K562 (cell line): Measurements from ENCODE around the gene MAPK1IP1L. TPM values are rescaled to one million over a fixed set of nuclear protein-coding genes. Genes with fewer than 3 reads are reported as not detected.

Experiments
- ATAC-seq: fragments of 200-7000 bp; cut with Tn5 transposase; 3 replicates; pipeline ENCODE4 v1.9.1; 2020; ENCODE audit warnings: moderate library complexity
- BruUV-seq: library from RNA; stranded (reverse); fragments of 400-500 nt; replicated peaks from 2 replicates; lab custom pipeline; 2021; lab: Mats Ljungman, UMichigan
- CTCF ChIA-PET: fragments of 300-600 bp; formaldehyde crosslinking; extraction: SDS; loops from one replicate; lab custom pipeline; 2021; ENCODE audit warnings: low intra/inter-chr PET ratio; lab: Yijun Ruan, JAX
- POLR2A ChIA-PET: fragments of 300-600, 350-650 bp; sonication (Branson Sonifier 250); formaldehyde crosslinking; extraction: SDS; loops from one replicate; lab custom pipeline; 2021; ENCODE audit warnings: antibody characterized with exemption, inconsistent platforms; lab: Yijun Ruan, JAX
- DNase-seq, 4 experiments: peaks; one replicate each; pipeline versions ENCODE4 v3.0.0 to v3.0.0-alpha.2; 2011 to 2018; ENCODE audit warnings: low spot score in 3 of 4, mixed read lengths in 3 of 4; ENCODE audit errors: extremely low read depth in 1 of 4
- FAIRE-seq: peaks from 2 replicates; lab custom pipeline; 2011; peaks lifted over from hg19 to GRCh38; lab: Jason Lieb, UNC
- H2AFZ ChIP-seq: 2 replicates; pipeline ENCODE4 v1.6.0; 2011; ENCODE audit warnings: low read depth, low read length, control low read depth, inconsistent platforms
- H3K27ac ChIP-seq: fragments of 200-600 bp; 3 replicates; pipeline ENCODE4 v1.8.0; 2011; ENCODE audit warnings: low read depth, mild to moderate bottlenecking, control low read depth, inconsistent platforms, low read length, moderate library complexity, mixed read lengths; ENCODE audit errors: extremely low read depth
- H3K27me3 ChIP-seq, 2 experiments: fragments of 300-600 bp in 1 of 2; 2 replicates in 1 of 2; 3 replicates in 1 of 2; pipeline versions ENCODE4 v1.6.0 to v1.8.0; 2011; ENCODE audit warnings: inconsistent platforms in 2 of 2, low read length in 2 of 2, mild to moderate bottlenecking in 1 of 2, mixed read lengths in 1 of 2, moderate library complexity in 1 of 2; ENCODE audit not compliant: control insufficient read depth in 2 of 2, insufficient read depth in 2 of 2
- H3K36me3 ChIP-seq: fragments of 300-600 bp; 3 replicates; pipeline ENCODE4 v1.8.0; 2011; ENCODE audit warnings: mild to moderate bottlenecking, low read length, inconsistent platforms; ENCODE audit not compliant: control insufficient read depth, insufficient read depth
- H3K4me1 ChIP-seq, 2 experiments: fragments of 200-600 bp in 1 of 2; replicated peaks in 1 of 2; 2 replicates in 1 of 2; 3 replicates in 1 of 2; pipeline versions ENCODE4 v1.5.1 to v1.8.0; 2011; ENCODE audit warnings: inconsistent platforms in 2 of 2, low read length in 2 of 2, mild to moderate bottlenecking in 1 of 2, mixed read lengths in 1 of 2, moderate library complexity in 1 of 2; ENCODE audit not compliant: control insufficient read depth in 2 of 2, insufficient read depth in 2 of 2
- H3K4me2 ChIP-seq: 2 replicates; pipeline ENCODE4 v1.6.1; 2011; ENCODE audit warnings: low read length, control low read depth, inconsistent platforms, mixed read lengths; ENCODE audit not compliant: insufficient read depth
- H3K4me3 ChIP-seq: fragments of 200-600 bp; sonication (generic), shearing (Covaris generic); 2 replicates; pipeline ENCODE4 v1.5.1; 2016; ENCODE audit warnings: control low read depth, inconsistent platforms
- H3K79me2 ChIP-seq: fragments of 200-600 bp; 3 replicates; pipeline ENCODE4 v1.8.0; 2011; ENCODE audit warnings: low read length, inconsistent platforms; ENCODE audit not compliant: control insufficient read depth, insufficient read depth
- H3K9ac ChIP-seq, 2 experiments: 2 replicates each; pipeline versions ENCODE4 v1.6.0 to v1.6.1; 2011; ENCODE audit warnings: low read depth in 2 of 2, low read length in 2 of 2, control low read depth in 1 of 2, inconsistent platforms in 1 of 2, mild to moderate bottlenecking in 1 of 2, mixed read lengths in 1 of 2; ENCODE audit not compliant: insufficient read depth in 1 of 2
- H3K9me1 ChIP-seq: one replicate; pipeline ENCODE4 v1.6.0; 2011; ENCODE audit warnings: inconsistent platforms, mild to moderate bottlenecking, low read length, moderate library complexity; ENCODE audit not compliant: control insufficient read depth, insufficient read depth
- H3K9me3 ChIP-seq: replicated peaks from 2 replicates; pipeline ENCODE4 v1.5.1; 2011; ENCODE audit warnings: low read depth, low read length, inconsistent platforms; ENCODE audit not compliant: control insufficient read depth, insufficient read depth
- H4K20me1 ChIP-seq: replicated peaks from 2 replicates; pipeline ENCODE4 v1.6.1; 2011; ENCODE audit warnings: low read length, inconsistent platforms, mixed read lengths; ENCODE audit not compliant: control insufficient read depth, insufficient read depth
- HDGF ChIP-seq: fragments of 450-650 bp; IDR thresholded peaks from 2 replicates; pipeline ENCODE4 v1.6.1; 2016
- SAP30 ChIP-seq: fragments of 200-600 bp; sonication (generic); IDR thresholded peaks from 2 replicates; pipeline ENCODE4 v1.6.1; 2012; ENCODE audit warnings: borderline replicate concordance, low read depth, mild to moderate bottlenecking, moderate library complexity, low read length, control low read depth, inconsistent platforms; ENCODE audit not compliant: insufficient read depth, poor library complexity, severe bottlenecking
- WGBS: fragments of 100-300 bp; shearing (Covaris generic); methylation state at CpG from one replicate; pipeline ENCODE4 v1.1.6; 2016; ENCODE audit warnings: low coverage, mixed read lengths; ENCODE audit not compliant: insufficient coverage; ENCODE audit errors: missing lambda C conversion rate; 5-methylcytosine and 5-hydroxymethylcytosine counted together
- in situ Hi-C: fragments of 300-500 bp; cut with MboI; formaldehyde crosslinking; loops from 4 replicates; pipeline ENCODE4 v1.15.0; 2018; ENCODE audit warnings: inconsistent platforms, mixed read lengths
- intact Hi-C: fragments of 100-400 bp; cut with micrococcal nuclease; formaldehyde crosslinking; loops from 2 replicates; pipeline ENCODE4 v1.14.2; 2022
- polyA plus RNA-seq, 8 experiments: library from polyadenylated mRNA; depleted of rRNA in 4 of 8; stranded (reverse) in 5 of 8; unstranded in 3 of 8; fragments of >200 nt; fragmentation: Nextera tagmentation in 2 of 8; fragmentation: Illumina TruSeq in 1 of 8; extraction: Ambion mirVana in 2 of 8; extraction: Trizol in 1 of 8; gene quantifications; 2 replicates each; pipeline versions ENCODE4 v1.2.1 to v1.2.3, GENCODE V29; 2011 to 2014; ENCODE audit warnings: inconsistent platforms in 1 of 8, missing spikeins in 1 of 8
- total RNA-seq, 7 experiments: library from RNA; depleted of rRNA in 6 of 7; stranded (reverse); fragments of >200 nt in 6 of 7; fragmentation: Illumina TruSeq in 2 of 7; extraction: Trizol in 2 of 7; gene quantifications; 2 replicates each; pipeline versions ENCODE4 v1.2.1 to v1.2.3, GENCODE V29; 2011 to 2021; ENCODE audit warnings: low replicate concordance in 1 of 7
- TF ChIP-seq, protein P1 (sequence below): fragments of 450-650 bp; formaldehyde crosslinking; IDR thresholded peaks from 2 replicates; pipeline ENCODE4 v1.4.0; 2020; ENCODE audit warnings: mild to moderate bottlenecking, mixed read lengths

Gene MAPK1IP1L
- total and polyA plus RNA-seq, 9 of the 15 experiments (the other 6 are each of a cell fraction or from before 2014, with no cell fraction given): 32.7 to 99.4 (median 49.8) TPM

- intact Hi-C loops: no loop called here
- H3K4me2 ChIP-seq: no peak overlapping the region
- H4K20me1 ChIP-seq: no peaks in the 10 kb centered on the region
- H3K9me3 ChIP-seq: no peaks in the 10 kb centered on the region
- WGBS: 60% methylated on average over 4 of the region's 4 CpGs
- TF ChIP-seq HDGF: no peak
- TF ChIP-seq, protein P1, sequence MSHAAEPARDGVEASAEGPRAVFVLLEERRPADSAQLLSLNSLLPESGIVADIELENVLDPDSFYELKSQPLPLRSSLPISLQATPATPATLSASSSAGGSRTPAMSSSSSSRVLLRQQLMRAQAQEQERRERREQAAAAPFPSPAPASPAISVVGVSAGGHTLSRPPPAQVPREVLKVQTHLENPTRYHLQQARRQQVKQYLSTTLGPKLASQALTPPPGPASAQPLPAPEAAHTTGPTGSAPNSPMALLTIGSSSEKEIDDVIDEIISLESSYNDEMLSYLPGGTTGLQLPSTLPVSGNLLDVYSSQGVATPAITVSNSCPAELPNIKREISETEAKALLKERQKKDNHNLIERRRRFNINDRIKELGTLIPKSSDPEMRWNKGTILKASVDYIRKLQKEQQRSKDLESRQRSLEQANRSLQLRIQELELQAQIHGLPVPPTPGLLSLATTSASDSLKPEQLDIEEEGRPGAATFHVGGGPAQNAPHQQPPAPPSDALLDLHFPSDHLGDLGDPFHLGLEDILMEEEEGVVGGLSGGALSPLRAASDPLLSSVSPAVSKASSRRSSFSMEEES (CRISPR knock-in tag): no peak
- no peak for TF ChIP-seq SAP30
- TF ChIP-seq, all 486 proteins: peak for 0
- no peaks in the 10 kb centered on the region for H3K9me1 ChIP-seq
- H3K27me3 ChIP-seq: no peaks in the 10 kb centered on the region
- BruUV-seq: no TSS peak
- H2AFZ ChIP-seq: no peak overlapping the region
- FAIRE-seq (no peak), ATAC-seq (no peak), DNase-seq (no peak)
- H3K36me3 ChIP-seq: no peaks in the 10 kb centered on the region
- no peak overlapping the region for H3K4me3 ChIP-seq
- in situ Hi-C loops: no loop called here
- H3K9ac ChIP-seq: no peak overlapping the region
- ChIA-PET POLR2A (interaction anchor here (1.2 kb wide), 1 partner anchor 9 kb away, joined by 4 read pairs; no protein-coding TSS in a partner anchor), CTCF (no interaction called here)
- H3K79me2 ChIP-seq: no peaks in the 10 kb centered on the region
- no peak overlapping the region for H3K27ac ChIP-seq
- peaks cover 0 to 3% of the 10 kb centered on the region in 2 experiments; a peak in 2 of 5 replicates for H3K4me1 ChIP-seq
Measured at GRCh38 chr14:55092341-55092740, 40.9 kb downstream of the MAPK1IP1L start.
